SHP77 (cell line): Measurements from ENCODE around the gene ERCC3.

Experiments used
- DNase-seq, 2 experiments: peaks; one replicate each; lab custom pipeline; 2025; lab: John Stamatoyannopoulos, UW

The ERCC3 gene

DNA sequence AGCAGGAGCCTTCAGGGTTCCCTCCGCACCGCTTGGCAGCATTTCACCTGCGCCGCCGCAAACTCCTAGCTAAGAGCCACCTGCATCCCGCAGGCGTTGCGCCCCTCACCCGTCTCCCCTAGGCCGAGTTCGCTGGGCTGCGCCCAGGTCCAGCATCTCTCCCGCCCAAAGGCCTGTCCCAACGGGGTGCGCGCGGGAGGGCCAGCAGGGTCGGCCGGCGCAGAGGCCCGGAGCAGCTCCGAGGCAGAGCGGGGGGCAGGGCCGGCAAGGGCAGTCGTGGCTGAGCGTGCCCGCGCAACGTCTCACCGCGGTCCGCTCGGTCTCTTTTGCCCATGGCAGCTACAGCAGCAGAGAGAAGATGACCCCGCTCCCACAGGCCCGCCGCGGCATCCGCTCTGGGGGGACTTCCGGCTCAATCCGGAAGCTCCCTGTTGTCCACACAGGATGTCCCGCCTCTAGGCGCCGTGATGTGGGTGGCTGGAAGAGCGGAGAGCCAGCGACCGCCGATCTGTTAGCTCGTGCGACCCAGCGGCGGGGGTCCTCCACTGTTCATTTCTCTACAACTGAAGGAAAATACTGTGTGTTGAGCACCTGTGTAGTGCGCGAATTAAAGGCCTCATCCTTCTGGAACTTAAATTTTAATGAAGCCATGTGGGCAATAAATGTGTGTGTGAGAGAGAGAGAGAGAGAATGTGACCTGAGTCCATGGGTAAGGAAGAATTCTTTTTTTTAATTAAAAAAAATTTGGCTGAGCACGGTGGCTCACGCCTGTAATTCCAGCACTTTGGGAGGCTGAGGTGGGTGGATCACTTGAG is at the start of gene ERCC3:
ERCC3 (minus strand) TSS at position 397 of the 815 bp plus-strand sequence; CDS start at position 334, 63 bp downstream.
- DNase-seq: peak; percentile 80 to 86

DNA sequence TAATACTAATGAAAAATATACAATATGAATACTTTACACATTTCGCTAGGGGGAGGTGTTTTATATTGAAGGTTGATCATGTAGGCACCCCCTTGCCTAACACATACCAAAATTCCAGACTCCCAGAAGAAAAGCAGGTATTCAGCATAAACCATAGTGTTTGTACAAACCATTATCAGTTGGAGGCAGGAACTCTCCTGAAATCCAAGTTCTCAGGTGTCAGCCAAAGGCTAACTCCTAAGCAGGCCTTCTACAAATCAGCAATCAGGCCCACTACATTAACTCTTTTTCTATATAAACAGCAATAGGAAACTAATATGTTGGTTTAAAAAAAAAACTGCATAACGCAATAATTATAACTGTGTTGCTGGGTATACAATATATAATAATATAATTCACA is 49.3 kb upstream of the ERCC3 start:
- no peak for DNase-seq

DNA sequence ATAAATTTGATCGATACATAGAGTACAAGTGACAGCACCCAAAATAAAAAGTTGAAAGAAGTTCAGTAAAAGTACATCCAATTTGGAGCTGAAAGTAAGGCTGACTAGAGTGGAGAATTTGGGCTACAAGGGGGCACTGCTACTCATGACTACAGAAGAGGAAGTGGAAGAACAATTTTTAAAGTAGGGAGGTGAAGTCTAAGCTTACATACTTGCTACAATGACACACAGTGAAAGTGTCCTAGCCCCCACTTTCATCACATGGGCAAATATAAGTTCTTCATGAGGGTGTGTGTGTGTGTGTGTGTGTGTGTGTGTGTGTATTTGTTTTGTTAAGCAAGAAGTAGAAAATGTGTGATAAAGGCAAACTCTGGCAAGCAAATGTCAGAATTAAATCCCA is 48.2 kb upstream of the ERCC3 start:
- no peak for DNase-seq

DNA sequence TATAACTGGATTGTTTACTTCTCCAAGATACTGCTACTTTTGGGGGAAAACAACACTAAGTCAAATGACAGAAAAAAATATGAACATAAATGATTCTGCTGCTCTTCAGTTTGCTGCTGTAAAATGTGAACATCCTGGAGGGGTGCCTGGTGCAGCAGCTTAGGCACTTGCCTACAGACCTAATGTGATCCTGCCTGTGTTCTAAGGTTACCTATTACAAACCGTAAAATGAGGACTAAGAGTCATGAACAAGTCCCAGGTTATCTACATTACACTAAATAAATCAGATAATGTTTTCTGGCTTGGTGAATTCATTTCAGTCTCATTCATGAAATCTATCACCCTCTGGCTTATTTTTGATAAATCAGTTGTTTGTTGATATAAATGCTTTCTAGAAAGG is 38.4 kb upstream of the ERCC3 start:
- DNase-seq: no peak

DNA sequence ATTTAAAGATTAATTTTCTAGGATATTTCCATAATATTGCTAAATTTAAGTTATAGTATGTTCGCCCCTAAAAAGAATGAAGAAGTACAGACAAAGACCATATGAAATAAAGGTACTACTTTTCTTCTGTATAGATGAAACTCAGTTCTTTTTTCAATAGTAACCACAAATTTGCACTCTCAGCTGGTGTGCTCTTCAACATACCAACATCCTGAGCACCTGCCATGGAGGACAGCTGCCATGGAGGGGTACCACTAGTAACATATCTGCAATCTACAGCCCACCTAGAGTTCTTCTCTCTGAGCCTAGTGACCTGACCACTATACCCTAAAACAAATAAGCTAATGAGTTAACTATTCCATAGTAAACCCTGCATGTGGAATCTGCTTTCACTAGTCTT is 36.8 kb upstream of the ERCC3 start:
- no peak for DNase-seq

DNA sequence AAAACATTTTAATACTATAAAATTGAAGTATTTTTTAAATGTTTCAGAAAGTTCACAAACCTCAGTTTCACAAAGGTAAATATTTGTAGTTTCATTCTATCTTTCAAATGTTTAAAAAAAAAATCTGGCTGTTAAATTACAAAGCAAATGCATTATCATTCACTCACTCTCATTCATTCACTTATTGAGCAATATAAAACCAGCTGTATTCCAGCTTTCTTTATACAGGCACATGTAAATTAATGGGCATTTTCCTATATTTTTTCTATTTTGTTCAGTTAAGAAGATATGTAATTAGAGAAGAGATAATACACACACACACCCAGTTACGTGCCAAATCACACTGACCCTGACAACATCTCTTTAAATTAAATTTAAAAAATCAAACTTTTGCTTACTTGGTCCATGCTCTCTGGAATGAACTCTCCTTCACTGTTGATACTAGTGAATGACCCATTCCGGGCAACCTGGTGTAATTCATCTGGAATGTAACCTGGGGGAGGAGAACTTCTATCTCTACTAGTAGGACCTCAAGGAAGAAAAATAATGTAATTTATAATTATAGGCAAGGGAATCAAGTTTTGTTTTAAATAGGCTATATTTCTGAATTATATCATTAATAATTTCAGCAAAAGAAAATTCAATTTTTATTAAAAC is 32.5 kb upstream of the ERCC3 start:
- no peak for DNase-seq

DNA sequence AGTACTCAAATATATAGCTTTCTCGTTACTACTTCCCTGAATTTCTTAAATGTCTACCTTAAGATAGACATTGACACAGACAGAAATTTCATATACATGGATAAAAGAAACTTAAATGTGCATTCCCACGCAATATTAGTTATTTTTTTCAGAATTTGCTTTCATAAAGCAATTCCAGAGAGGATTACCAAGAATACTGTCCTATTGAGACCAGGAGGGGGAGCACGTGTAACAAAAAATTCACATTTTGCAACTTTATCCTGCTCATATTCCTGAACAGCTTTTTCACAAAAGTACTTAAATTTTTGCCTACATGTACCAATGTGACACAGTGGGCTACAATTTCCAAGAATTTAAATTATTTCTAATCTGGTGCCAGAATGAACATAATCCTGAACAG is 30.7 kb upstream of the ERCC3 start:
- DNase-seq: peak; percentile 2 to 11

DNA sequence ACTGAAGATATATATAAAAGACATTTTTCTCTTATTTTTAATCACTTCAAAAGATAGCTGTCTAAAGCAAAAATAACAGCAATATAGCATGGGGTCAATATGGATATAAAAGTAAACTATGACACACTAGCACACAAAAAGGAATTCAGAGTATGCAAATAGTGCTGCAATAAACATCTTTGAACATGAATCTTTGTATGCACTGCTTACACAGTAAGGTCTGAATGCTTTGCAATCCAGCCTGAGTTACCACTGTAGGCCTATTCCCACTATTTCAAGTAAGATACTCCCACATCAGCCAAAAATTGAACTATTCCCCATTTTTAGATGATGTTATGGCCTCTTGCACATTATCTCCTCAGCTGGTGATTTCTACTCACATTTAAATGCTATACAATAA is 27.4 kb upstream of the ERCC3 start:
- no peak for DNase-seq

DNA sequence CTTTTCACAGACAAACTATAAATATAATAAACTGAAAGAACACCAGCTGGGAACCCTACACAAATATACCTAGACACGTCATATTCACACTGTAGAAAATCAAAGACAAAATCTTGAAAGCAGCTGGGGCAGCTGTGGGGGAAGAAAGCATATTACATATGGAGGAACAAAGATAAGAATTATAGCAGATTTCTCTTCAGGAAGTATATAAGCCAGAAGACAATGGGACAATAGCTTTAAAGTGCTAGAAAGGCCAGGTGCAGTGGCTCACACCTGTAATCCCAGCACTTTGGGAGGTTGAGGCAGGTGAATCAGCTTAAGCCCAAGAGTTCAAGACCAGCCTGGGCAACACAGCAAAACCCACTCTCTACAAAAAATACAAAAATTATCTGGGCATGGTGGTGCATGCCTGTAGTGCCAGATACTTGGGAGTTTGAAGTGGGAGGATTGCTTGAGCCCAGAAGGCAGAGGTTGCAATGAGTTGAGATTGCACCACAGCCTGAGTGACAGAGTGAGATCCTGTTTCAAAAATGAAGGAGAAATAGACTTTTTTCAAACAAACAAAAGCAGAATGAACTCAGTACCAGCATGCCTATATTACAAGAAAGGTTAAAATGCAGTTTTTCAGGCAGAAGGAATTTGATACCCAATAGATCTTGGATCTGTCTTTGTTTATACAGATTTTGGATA is 26.8 kb upstream of the ERCC3 start:
- DNase-seq: no peak

DNA sequence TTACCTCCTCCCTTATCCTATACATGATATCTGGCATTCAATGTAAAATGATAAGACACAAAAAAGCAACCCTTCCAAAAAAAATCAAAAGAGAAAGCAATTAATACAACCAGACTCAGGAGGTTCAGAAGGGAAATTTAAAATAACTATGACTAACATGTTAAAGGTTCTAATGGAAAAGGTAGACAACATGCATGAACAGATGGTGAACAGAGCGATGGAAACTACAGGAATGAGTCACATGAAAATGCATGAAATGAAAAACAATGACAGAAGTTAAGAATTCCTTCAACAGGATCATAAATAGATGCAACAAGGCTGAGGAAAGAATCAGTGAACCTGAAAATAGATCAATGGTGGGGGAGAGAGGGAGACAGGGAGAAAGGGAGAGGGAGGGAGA is 26.1 kb upstream of the ERCC3 start:
- DNase-seq: no peak

DNA sequence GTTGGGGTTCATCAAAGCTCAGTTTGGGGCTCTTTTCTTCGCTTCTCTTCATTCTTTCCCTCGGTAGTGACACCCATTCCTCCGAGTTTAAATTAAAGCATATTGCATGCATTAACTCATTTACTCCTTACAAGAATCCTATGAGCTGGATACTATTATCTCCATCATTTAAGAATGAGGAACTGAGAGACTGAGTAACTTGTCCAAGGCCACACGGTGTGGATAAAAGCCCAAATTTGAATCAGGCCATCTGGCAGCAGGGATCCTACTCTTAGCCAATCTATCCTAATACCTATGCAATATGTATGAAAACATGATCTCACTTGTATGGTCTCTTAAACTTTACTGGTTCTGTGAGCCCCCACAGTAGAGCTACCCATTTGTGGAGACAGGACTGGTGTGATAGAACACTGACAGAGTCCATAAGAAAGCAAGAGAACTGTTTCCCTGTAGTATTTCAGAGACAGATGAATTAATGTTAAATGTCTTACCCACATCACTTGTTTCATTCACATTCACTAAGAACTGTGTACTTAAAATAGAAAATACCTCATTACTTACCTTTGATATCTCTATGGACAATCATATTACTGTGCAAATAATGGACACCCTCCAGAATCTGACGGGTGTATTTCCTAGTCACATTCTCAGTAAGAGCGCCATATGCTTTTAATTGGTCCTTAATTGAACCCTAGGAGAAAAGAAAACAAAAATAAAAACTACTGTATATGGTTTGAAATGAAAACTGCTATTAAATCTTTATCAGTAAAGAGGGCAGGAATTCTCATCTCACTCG is 20.4 kb upstream of the ERCC3 start:
- no peak for DNase-seq

DNA sequence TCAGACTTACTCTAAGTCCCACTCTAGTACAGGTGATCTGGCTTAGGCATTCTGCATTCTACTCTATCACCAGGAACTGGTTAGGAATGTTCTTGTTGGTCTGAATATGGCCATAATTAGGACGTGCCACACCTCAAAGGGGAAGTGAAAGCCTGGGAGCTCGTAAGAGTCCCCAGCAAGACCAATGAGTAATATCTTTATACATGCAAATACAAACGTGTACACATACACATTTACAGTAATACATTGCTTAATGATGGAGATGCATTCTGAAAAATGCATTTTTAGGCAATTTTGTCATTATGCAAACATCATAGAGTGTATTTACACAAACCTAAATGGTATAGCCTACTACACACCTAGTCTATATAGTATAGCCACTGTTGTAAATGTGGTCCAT is 19.5 kb upstream of the ERCC3 start:
- no peak for DNase-seq

DNA sequence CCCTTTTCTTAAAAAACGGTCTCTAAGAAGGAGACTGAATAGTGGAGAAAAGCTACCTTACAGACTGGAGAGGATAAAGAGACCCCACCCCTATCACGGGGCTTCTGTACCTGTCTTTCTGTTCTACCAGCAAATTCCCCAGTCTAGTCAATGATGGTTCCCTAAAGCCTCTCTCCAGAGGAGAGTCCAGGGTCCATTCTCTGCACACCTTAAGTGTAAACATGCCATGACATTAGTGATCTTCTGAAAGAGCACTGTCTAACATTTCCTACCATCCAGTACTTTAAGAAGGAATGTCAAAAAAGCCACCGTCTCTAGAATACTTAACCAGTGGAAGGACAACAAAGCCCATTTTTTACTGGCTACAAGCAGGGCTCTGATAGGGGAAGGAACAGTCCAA is 17.0 kb upstream of the ERCC3 start:
- DNase-seq: no peak

DNA sequence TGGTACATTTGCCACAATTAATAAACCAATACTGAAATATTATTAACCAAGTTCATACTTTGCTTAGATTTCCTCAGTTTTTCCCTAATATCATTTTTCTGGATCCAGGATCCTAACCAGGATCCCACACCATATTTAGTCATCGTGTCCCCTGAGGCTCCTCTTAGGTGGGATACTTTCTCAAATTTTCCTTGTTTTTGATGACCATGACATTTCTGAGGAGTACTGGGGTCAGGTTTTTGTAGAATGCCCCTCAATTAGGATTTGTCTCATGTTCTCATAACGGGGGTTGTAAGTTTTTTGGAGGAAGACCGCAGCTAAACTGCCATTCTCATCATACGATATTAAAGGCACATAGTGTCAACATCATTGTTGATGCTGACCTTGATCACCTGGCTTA is 15.5 kb upstream of the ERCC3 start:
- DNase-seq: no peak

DNA sequence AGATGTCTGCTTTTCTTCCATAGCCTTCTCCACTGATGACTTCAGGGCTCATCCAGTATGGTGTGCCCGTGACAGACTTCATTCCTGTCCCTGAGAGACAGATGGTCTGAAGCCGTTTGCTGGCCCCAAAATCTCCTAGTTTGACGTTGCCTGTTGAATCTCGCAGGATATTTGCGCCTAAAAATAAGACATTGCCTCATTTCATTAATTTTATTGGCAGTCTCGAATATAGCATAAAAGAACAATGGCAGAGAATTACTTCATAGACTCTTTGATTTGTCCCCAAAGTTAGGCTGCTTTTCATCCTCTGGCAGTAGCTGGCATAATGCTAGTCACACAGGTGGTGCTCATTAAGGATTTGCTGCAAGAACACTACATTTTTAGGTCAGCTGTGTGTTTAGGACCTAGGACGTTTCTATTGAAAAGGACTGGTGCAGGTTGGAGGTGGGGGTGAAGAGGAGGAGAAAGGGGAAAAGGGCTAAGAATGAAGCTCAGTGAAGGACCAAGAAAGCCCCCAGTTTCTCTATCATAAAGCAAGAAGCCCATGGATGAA is 14.7 kb upstream of the ERCC3 start:
- DNase-seq: no peak

DNA sequence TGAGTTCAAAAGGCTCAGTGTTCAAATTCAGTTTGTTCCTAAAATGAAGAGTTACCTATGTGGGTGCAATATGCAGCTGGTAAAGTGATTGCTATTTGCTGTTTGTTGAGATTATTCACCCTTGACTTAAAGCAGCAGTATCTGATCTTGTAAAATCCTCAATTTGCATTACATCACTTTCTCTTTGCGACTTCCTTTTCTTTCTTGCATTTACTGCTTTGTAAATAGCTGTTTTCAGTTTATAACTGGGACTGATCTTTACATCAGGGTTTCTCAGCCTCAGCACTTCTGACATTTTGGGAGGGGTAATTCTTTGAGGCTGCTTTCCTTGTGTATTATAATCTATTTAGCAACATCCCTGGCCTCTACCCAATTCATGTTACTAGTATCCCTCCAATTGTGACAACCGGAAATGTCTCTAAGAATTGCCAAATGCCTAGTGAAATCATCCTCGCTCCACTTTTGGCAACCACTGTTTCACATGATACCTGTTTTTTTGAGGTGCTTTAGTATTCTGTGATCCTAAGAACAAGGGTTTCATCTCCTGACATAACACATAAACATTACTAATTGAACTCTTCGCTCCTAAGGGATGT is 12.1 kb upstream of the ERCC3 start:
- no peak for DNase-seq

DNA sequence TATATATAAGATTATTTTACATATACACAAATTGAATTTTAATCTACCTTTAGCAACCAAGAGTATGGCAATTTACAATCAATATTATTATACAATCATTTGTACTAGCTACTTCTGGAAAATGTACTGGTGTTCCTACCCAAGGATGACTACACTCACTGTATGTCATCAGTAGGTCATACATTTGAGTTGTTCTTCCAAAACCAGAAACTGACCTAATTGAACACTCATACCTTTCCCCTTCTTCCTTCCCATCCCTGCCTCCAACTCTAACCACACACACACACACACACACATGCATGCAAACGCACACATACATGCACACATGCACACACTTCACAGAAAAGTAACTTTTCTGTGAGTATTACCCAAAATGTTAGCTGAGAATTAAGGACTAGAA is 8.2 kb upstream of the ERCC3 start:
- no peak for DNase-seq

DNA sequence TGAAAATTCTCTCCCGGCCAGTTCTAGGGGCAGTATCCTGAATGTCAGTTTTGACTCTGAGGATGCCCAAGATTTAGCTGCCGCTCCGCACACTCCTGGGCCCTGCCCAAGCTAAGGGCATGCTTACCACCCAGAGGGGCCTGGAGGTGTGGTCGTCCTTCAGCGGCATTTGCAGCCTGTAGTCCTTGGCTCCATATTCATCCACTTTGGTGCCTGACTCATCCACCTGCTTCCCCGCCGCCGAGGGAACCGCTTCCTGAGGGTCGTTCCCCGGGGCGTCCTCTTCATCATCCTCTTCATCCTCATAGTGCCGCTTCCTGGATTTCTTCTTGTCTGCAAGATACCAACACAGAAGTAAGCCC is 577 bp downstream of the ERCC3 start:
- peak in 1 of 2 experiments; percentile 1 for DNase-seq

DNA sequence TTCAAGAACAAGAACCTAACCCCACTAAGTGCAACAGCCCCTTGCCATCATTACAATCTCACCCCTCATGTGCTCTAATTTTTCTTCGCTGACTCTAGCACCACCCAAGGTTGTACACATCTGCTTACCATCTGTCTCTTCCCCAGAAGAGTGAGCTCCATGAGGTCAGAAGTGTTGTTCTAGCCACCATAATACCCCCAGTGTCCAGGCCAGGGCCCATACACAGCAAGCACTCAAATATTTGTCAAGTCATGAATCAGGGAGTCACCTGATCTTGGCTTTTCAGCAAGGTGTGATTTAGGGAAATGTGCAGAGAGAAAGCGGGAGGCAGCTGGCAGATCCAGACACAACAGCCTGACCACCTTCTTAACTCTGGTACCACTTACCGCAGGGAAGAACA is 5.7 kb downstream of the ERCC3 start:
- DNase-seq: no peak

DNA sequence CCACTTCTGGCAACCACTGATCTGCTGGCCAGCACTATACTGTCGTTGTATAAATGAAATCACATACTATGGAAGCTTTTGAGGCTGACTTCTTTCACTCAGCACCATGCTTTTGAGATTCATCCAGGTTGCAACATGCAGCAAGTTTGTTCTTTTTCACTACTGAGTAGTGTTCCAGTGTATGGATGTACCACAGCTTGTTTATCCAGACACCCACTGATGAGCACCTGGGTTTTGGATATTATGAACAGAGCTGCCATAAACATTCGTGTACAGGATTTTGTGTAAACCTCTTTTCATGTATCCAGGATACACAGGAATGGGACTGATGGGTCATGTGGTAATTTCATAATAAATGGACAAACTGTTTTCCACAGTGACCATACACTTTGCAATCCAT is 10.7 kb downstream of the ERCC3 start:
- DNase-seq: no peak

DNA sequence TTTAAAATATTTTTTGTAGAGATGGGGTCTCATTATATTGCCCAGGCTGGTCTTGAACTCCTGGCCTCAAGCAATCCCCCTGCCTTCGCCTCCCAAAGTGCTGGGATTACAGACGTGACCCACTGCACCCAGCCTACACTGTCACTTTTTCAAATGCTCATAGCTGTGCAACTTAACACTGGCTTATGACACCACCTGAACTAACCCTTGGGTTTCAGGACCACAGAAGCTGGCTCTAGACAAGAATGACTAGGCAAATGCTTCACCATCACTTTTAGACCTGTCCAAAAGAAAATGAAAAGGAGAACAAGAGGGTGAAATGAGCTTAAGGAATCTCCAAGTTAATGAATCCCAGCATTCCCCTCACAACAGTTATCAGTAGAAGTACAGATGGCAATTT is 13.3 kb downstream of the ERCC3 start:
- no peak for DNase-seq

DNA sequence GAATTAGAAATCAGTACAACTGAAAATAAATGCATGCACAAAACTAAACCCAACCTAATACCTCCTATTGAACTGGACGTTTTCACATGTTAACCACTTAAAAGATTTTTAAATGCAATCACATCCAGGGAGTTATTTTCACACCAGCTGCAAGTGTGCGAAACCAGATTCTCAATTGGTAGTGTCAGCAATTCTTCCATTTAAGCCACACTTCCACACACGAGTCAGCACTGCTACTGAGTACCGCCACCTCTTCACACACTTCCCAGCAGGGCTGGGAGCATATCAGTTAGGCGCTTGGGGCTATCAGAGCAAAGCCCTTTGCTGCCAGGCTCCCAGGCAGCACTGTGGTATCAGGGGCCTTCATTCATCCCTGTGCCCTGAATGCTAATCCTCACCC is 14.2 kb downstream of the ERCC3 start:
- no peak for DNase-seq
